Esophagus (tissue), 2 donors: ENCODE results near the gene FASLG. TPM values are rescaled to one million over a fixed set of nuclear protein-coding genes. Genes with fewer than 3 reads are reported as not detected.

Experiments
- H3K27ac ChIP-seq, 2 donors: one replicate each; pipeline ENCODE4 v1.5.1; 2013; ENCODE audit warnings: low read depth in 2 of 2, mild to moderate bottlenecking in 2 of 2, inconsistent platforms in 1 of 2, low read length in 1 of 2, moderate library complexity in 1 of 2
- H3K27me3 ChIP-seq, 2 donors: one replicate each; pipeline ENCODE4 v1.6.1; 2013; ENCODE audit warnings: low read length in 2 of 2, control low read depth in 1 of 2, mild to moderate bottlenecking in 1 of 2; ENCODE audit not compliant: insufficient read depth in 2 of 2, control insufficient read depth in 1 of 2
- H3K36me3 ChIP-seq, 2 donors: one replicate each; pipeline ENCODE4 v1.6.1; 2013; ENCODE audit warnings: low read length in 1 of 2; ENCODE audit not compliant: control insufficient read depth in 2 of 2, insufficient read depth in 2 of 2
- H3K4me1 ChIP-seq, 2 donors: one replicate each; pipeline ENCODE4 v1.6.1; 2013; ENCODE audit warnings: low read length in 1 of 2; ENCODE audit not compliant: control insufficient read depth in 2 of 2, insufficient read depth in 2 of 2
- H3K4me3 ChIP-seq, 2 donors: one replicate each; pipeline ENCODE4 v1.5.1; 2013; ENCODE audit warnings: low read length in 2 of 2, mild to moderate bottlenecking in 2 of 2, low read depth in 1 of 2, moderate library complexity in 1 of 2
- H3K9me3 ChIP-seq, 2 donors: one replicate each; pipeline ENCODE4 v1.6.1; 2013; ENCODE audit warnings: mild to moderate bottlenecking in 2 of 2, low read depth in 1 of 2, low read length in 1 of 2, moderate library complexity in 1 of 2; ENCODE audit not compliant: control insufficient read depth in 2 of 2, insufficient read depth in 1 of 2
- WGBS, 2 donors: extraction: QIAGEN DNeasy Blood & Tissue Kit; methylation state at CpG; one replicate each; pipeline ENCODE4 v1.1.7; 2013; 5-methylcytosine and 5-hydroxymethylcytosine counted together
- polyA plus RNA-seq, 2 donors: library from polyadenylated mRNA; stranded (reverse); fragments of 200-250 nt; gene quantifications; one replicate each; pipeline ENCODE4 v1.2.3, GENCODE V29; 2013
- donor health status: healthy with polysubstance abuse.
- donor health status: Bipolar disorder and iron deficiency.

FASLG gene
- polyA plus RNA-seq, 2 donors, result 0.19 to 0.28 TPM

DNA sequence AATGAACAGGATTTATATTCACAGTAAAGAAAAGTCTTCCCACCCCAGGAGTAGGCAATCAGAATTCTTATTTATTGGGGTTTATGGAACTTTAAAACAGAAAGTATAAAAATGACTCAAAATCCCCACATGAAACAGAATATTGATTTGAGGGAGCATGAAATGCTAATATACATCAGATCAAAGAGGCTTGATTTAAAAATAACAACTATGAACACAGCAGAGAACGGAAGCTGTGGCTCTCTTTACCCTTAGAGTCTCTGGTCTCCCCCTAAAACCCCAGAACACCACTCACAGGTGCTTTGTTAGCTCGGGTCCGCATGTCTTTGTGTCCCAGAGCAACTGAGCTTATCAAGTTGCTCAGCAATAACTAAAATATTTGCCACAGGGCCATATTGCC, 31.2 kb upstream of the FASLG start:
- Histone ChIP-seq H3K4me1 (no peaks in the 10 kb centered on the region), H3K27ac (no peak overlapping the region), H3K27me3 (no peaks in the 10 kb centered on the region), H3K36me3 (no peaks in the 10 kb centered on the region), H3K9me3 (peaks cover 0 to 4% of the 10 kb centered on the region in 2 donors), H3K4me3 (no peak overlapping the region)
- WGBS, 2 donors, result 70 to 76% methylated on average over 3 of the region's 3 CpGs

DNA sequence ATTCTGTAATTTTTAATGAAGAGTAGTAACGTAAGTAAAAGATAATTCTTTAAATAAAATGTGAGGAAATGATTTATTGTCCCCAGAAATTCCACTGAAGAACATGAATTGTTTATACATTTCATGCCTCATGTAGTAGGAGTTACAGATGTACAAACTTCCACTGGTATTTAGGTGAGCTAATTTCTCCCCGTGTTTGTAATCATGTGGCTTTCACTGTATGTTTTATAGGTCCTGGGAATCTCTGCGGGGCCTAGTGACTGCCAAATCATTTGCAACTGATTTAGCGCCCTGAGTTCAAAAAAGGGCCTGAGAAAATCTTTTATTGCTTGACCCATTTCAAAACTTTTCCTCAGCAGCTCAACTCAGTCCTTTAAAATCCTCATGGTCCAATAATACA, 30.5 kb upstream of the FASLG start:
- Histone ChIP-seq H3K27me3 (no peaks in the 10 kb centered on the region), H3K27ac (no peak overlapping the region), H3K9me3 (peaks cover 0 to 4% of the 10 kb centered on the region in 2 donors), H3K4me3 (no peak overlapping the region), H3K4me1 (no peaks in the 10 kb centered on the region), H3K36me3 (no peaks in the 10 kb centered on the region)
- 82 to 86% methylated on average over 4 of the region's 4 CpGs for WGBS, 2 donors

DNA sequence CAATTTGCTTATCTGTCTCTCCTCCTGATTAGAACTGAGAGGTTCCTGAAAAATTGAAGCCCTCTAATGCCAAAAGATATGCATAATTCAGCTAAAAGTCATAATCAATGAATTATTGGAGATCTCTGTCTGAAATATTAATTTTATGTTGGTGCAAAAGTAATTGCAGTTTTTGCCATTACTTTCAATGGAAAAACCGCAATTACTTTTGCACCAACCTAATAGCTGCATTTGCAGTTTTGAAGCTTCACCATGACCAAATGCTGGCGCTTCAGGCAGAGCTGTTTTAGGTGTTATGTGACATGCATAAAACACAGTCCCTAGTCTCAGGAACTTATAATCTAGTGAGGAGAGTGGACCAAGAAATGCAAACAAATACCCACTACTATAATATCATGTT, 29.7 kb upstream of the FASLG start:
- Histone ChIP-seq H3K36me3 (no peaks in the 10 kb centered on the region), H3K4me1 (no peaks in the 10 kb centered on the region), H3K27me3 (no peaks in the 10 kb centered on the region), H3K9me3 (peaks cover 0 to 4% of the 10 kb centered on the region in 2 donors), H3K27ac (no peak overlapping the region), H3K4me3 (no peak overlapping the region)
- 91 to 92% methylated on average over 2 of the region's 2 CpGs for WGBS, 2 donors

DNA sequence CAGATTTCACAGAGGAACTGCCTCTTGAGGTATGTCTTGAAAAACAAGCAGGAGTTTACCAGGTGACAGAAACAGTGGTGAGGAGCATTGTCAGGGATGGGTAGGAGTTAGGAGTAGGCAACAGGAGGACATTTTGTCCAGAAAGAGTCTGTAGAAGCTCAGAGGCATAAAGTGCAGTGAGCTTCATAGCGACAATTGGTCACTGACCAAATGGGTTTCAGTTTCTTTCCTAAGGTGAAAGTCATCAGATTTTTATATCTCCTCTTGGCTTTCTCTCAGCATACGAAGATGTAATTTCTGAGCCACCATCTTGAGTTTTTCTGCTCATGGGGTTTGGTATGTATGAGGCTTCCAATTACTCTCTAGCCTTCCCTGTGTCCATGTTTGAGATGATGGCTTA, 29.3 kb upstream of the FASLG start:
- H3K4me1 ChIP-seq, result no peaks in the 10 kb centered on the region
- no peaks in the 10 kb centered on the region for H3K27me3 ChIP-seq
- peaks cover 0 to 4% of the 10 kb centered on the region in 2 donors for H3K9me3 ChIP-seq
- no peak overlapping the region for H3K4me3 ChIP-seq
- no peak overlapping the region for H3K27ac ChIP-seq
- 91% methylated on average over 2 of the region's 2 CpGs for WGBS, 2 donors
- H3K36me3 ChIP-seq, result no peaks in the 10 kb centered on the region

DNA sequence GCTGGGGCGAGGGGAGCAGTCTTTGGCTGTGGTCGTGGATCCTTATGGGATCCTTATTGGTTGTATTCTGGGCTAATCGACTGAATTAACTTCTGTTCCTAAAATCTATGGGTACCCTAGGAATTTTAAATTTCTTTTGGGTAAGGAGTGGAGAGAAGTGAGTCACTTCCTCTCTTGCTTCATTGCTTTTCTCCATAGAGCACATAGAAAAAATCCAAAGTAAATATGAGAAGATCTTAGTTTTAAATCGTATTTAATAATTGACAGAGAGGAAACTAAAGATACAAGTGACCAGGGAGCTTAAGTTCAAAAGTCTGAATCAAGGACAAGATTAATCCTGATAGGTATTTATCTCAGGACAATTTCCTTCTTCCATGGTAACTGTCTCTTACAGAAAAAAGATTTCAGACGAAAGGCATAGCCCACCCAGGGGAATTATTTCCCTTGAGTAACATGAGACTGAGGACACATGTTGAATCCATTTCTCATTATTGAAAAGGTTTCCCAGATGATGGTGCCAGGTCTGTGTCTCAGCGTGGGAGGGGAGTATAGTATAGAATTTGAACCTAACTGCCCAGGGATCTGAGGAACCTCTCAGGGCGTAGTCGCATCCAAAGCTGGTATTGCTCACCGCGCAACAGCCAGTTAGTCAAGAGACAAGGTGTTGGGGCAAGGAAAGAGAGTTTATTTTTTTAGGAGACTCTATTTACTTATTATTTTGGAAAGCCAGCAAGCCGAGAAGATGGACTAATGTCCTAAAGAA, 28.7 kb upstream of the FASLG start:
- WGBS, 2 donors, result 91 to 92% methylated on average over 11 of the region's 11 CpGs
- Histone ChIP-seq H3K36me3 (no peaks in the 10 kb centered on the region), H3K4me3 (no peak overlapping the region), H3K4me1 (no peaks in the 10 kb centered on the region), H3K27ac (no peak overlapping the region), H3K27me3 (no peaks in the 10 kb centered on the region), H3K9me3 (peaks cover 0 to 4% of the 10 kb centered on the region in 2 donors)

DNA sequence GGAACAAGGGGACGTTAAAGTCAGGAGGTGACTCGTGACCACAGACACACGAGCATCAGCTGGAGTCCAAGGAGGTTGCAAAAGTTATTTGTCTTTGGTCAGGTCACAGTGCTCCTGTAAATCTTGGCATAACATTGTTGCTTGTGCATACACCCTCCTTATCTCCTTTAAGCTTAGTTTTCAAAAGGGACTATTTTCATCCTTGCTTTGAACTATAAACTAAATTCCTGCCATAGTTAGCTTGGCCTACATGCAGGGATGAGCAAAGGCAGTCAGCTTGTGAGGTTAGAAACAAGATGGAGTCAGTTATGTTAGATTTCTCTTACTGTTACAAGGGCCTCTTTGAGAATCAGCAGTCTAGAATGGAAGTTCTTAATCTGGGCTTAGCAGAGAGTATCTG, 28.0 kb upstream of the FASLG start:
- H3K4me3 ChIP-seq, result no peak overlapping the region
- H3K9me3 ChIP-seq, result peaks cover 0 to 4% of the 10 kb centered on the region in 2 donors
- no peak overlapping the region for H3K27ac ChIP-seq
- H3K27me3 ChIP-seq, result no peaks in the 10 kb centered on the region
- no peaks in the 10 kb centered on the region for H3K4me1 ChIP-seq
- WGBS, 2 donors, result 65 to 71% methylated on average over 3 of the region's 3 CpGs
- H3K36me3 ChIP-seq, result no peaks in the 10 kb centered on the region

DNA sequence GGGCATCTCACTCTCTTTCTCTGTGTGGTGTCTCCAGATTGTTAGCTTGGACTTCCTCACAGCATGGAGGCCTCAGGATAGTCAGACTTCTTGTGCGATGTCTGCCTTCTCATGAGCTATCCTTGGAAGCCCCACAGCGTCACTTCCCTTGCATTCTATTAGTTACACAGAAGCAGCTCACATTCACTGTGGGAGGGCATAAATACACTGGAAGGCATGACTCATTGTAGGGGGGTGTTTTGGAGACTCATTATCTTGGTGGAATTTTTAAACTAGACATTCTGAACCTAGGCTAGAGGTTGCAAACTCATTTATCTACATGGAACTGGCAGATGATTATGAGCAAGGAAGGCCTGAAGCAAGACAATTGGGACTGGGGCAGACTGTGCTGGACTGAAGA, 21.4 kb upstream of the FASLG start:
- WGBS, 2 donors, result 90 to 94% methylated on average over 2 of the region's 2 CpGs
- Histone ChIP-seq H3K4me1 (peaks cover 0 to 2% of the 10 kb centered on the region in 2 donors), H3K4me3 (no peak overlapping the region), H3K27ac (no peak overlapping the region), H3K36me3 (no peaks in the 10 kb centered on the region), H3K27me3 (no peaks in the 10 kb centered on the region), H3K9me3 (no peaks in the 10 kb centered on the region)

DNA sequence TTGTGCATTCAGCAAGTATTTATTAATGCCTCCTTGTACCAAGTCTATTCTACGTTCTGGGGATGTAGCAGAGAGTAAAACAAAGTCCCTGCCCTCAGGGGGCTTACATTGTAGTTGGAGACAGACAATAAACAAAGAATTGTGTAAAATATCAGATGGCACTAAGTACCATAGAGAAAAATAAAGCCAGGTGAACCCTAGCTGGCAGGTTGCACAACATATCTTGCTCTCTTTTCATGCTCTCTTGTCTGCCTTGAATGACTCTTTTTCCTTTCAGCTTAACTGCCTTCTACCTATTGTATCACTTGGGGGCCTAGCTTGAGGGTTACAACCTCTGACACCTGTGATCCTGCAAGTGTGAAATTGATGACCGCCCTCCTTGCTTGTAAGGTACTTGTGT, 20.7 kb upstream of the FASLG start:
- no peak overlapping the region for H3K4me3 ChIP-seq
- H3K9me3 ChIP-seq, result no peaks in the 10 kb centered on the region
- H3K27me3 ChIP-seq, result no peaks in the 10 kb centered on the region
- 74 to 86% methylated on average over 2 of the region's 2 CpGs for WGBS, 2 donors
- no peak overlapping the region for H3K27ac ChIP-seq
- peaks cover 0 to 2% of the 10 kb centered on the region in 2 donors for H3K4me1 ChIP-seq
- H3K36me3 ChIP-seq, result no peaks in the 10 kb centered on the region

DNA sequence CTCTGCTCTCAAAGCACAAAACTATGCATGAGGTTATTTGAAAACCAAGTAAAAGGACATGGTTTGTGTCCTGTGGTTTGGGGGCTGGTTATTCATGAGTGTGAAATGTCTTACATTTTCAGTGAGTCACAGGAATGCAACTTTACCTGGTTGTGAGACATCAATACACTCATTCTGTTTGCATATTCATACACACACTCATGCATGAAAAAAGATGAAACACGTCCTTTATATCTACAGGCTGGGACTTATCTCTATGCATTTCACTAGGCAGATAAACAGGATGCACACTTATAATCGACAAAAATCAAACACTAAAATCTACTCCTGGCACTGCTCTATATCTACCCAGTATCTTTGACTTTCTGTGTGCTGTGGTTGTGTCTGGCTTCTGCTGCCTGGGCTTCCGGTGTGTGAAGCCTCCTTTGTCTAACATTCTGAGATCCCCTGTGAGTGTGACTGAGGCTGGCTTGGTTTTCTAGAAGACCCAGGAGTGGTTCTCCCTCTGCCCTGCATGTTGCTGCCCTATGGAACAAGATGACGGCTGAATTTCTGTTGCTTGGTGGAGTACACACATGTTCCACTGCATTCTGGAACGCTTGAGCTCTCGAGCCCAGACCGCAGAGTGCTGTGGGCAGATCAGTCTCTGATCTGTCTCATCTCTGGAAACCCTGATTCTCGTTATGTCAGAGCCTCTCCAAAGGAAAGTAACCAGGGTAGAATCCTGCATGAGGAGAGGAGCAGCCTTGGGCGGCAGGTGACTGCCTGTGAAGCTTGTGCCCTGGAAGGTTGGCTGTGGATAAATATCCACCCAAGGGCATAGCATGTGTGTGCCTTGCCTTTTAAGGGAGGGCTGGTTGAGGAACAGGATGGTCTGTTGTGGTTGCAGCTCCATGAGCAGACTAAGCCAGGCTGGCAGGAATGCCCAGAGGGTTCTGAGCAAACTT, 19.7 kb upstream of the FASLG start:
- Histone ChIP-seq H3K27ac (no peak overlapping the region), H3K4me1 (peaks cover 0 to 4% of the 10 kb centered on the region in 2 donors)
- WGBS, 2 donors, result 53 to 61% methylated on average over 9 of the region's 9 CpGs

More for the DNA sequence above, 19.7 kb upstream of the FASLG start:
- H3K36me3 ChIP-seq, result no peaks in the 10 kb centered on the region
- H3K4me3 ChIP-seq, result no peak overlapping the region
- no peaks in the 10 kb centered on the region for H3K9me3 ChIP-seq
- no peaks in the 10 kb centered on the region for H3K27me3 ChIP-seq
